ENCODE data around the gene SPIC.

SPIC gene

DNA sequence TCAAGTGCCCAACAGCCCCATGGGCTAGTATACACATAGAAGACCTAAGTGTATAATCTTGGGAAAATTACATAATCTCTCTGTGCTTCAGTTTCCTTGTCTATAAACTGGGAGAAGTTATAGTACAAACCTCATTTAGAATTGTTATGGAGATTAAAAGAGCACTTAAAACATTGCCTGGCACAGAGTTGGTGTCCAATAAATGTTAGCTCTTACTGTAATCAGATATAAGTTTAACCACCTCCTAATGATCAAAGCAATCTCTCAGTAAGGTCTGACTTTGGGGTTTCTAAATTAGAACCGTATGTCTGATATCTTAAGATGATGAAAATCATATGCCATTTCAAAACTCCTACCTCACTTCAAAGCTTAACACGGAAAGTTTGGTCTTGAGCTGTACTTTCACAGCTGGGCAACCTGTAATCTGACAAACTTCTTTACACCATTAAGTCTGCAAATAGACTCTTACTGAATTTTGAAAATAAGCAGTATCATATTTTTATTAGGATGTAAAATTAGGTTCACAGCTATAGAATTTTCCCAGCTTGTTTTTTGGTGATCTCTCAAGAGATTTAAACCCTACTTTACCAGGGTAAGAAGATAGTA, 61.0 kb downstream of the SPIC start:
- no peak for DNase-seq (ENCODE audit: low read depth)
